HepG2 (cell line): Measurements from ENCODE around the gene MED12L. TPM values are rescaled to one million over a fixed set of nuclear protein-coding genes. Genes with fewer than 3 reads are reported as not detected.

ENCODE experiments used
- ATAC-seq: fragments of 200-7000 bp; cut with Tn5 transposase; 3 replicates; pipeline ENCODE4 v1.9.1; 2020; ENCODE audit warnings: mild to moderate bottlenecking, moderate library complexity
- BruUV-seq: library from RNA; stranded (reverse); fragments of 400-500 nt; replicated peaks from 2 replicates; lab custom pipeline; 2021; lab: Mats Ljungman, UMichigan
- CTCF ChIA-PET: fragments of 300-600 bp; formaldehyde crosslinking; extraction: SDS; loops from one replicate; lab custom pipeline; 2021; ENCODE audit warnings: low total read pairs, inconsistent platforms, low intra/inter-chr PET ratio; lab: Yijun Ruan, JAX
- POLR2A ChIA-PET: fragments of 350-600 bp; sonication (Branson Sonifier 250); formaldehyde crosslinking; loops from one replicate; lab custom pipeline; 2020; ENCODE audit warnings: antibody characterized with exemption, inconsistent platforms; lab: Yijun Ruan, JAX
- DNase-seq: peaks from one replicate; pipeline ENCODE4 v3.0.0-alpha.2; 2015; ENCODE audit warnings: low spot score
- FAIRE-seq: peaks from 3 replicates; lab custom pipeline; 2011; peaks lifted over from hg19 to GRCh38; lab: Jason Lieb, UNC
- H2AFZ ChIP-seq: one replicate; pipeline ENCODE4 v1.6.1; 2011; ENCODE audit warnings: low read length, inconsistent platforms
- H3K27ac ChIP-seq: fragments of 300-600 bp; 3 replicates; pipeline ENCODE4 v1.8.0; 2011; ENCODE audit warnings: mixed run types, mild to moderate bottlenecking, mixed read lengths, low read length, inconsistent platforms; ENCODE audit not compliant: insufficient read depth; ENCODE audit errors: extremely low read length
- H3K27me3 ChIP-seq, 2 experiments: fragments of 200-600 bp in 1 of 2; 2 replicates in 1 of 2; 3 replicates in 1 of 2; pipeline versions ENCODE4 v1.6.0 to v1.8.0; 2011; ENCODE audit warnings: low read length in 2 of 2, mild to moderate bottlenecking in 2 of 2, moderate library complexity in 2 of 2, inconsistent platforms in 1 of 2; ENCODE audit not compliant: insufficient read depth in 2 of 2, control insufficient read depth in 1 of 2
- H3K36me3 ChIP-seq, 2 experiments: fragments of 200-600 bp in 1 of 2; replicated peaks in 1 of 2; 2 replicates in 1 of 2; 3 replicates in 1 of 2; pipeline versions ENCODE4 v1.5.1 to v1.8.0; 2011; ENCODE audit warnings: low read length in 2 of 2, inconsistent platforms in 1 of 2; ENCODE audit not compliant: insufficient read depth in 2 of 2, control insufficient read depth in 1 of 2
- H3K4me1 ChIP-seq: 2 replicates; pipeline ENCODE4 v1.5.1; 2012; ENCODE audit warnings: low read length, inconsistent platforms; ENCODE audit not compliant: insufficient read depth
- H3K4me2 ChIP-seq: 2 replicates; pipeline ENCODE4 v1.6.0; 2011; ENCODE audit warnings: low read depth, low read length, inconsistent platforms
- H3K4me3 ChIP-seq, 3 experiments: fragments of 200-600 bp in 1 of 3; sonication (generic), shearing (Covaris generic) in 1 of 3; replicated peaks in 1 of 3; 2 replicates each; pipeline ENCODE4 v1.5.1; 2011 to 2016; ENCODE audit warnings: low read length in 3 of 3, inconsistent platforms in 2 of 3, low read depth in 2 of 3, mild to moderate bottlenecking in 2 of 3, control low read depth in 1 of 3, mixed read lengths in 1 of 3; ENCODE audit not compliant: insufficient read depth in 1 of 3
- H3K79me2 ChIP-seq: one replicate; pipeline ENCODE4 v1.6.1; 2011; ENCODE audit warnings: low read length, inconsistent platforms; ENCODE audit not compliant: insufficient read depth
- H3K9ac ChIP-seq: 2 replicates; pipeline ENCODE4 v1.6.0; 2011; ENCODE audit warnings: mild to moderate bottlenecking, low read depth, low read length, inconsistent platforms; ENCODE audit not compliant: insufficient read depth
- H3K9me3 ChIP-seq: 2 replicates; pipeline ENCODE4 v1.5.1; 2012; ENCODE audit warnings: mild to moderate bottlenecking, low read length
- H4K20me1 ChIP-seq: 2 replicates; pipeline ENCODE4 v1.6.0; 2011; ENCODE audit warnings: inconsistent platforms, mild to moderate bottlenecking, low read length, moderate library complexity; ENCODE audit not compliant: insufficient read depth
- CEBPZ ChIP-seq: IDR thresholded peaks from 2 replicates; pipeline ENCODE4 v1.6.1; 2012; ENCODE audit warnings: low read length, improper control_type of control experiment
- FLYWCH1 ChIP-seq: sonication (generic); formaldehyde crosslinking; IDR thresholded peaks from 2 replicates; pipeline ENCODE4 v1.8.1; 2023; ENCODE audit warnings: mild to moderate bottlenecking, missing genetic modification reagents
- NCOA5 ChIP-seq: sonication (generic); formaldehyde crosslinking; IDR thresholded peaks from 2 replicates; pipeline ENCODE4 v1.4.0; 2020; ENCODE audit warnings: missing genetic modification reagents
- PHF20 ChIP-seq: sonication (generic); formaldehyde crosslinking; IDR thresholded peaks from 2 replicates; pipeline ENCODE4 v1.5.0; 2020; ENCODE audit warnings: mild to moderate bottlenecking, missing genetic modification reagents
- POGZ ChIP-seq: sonication (generic); formaldehyde crosslinking; IDR thresholded peaks from 2 replicates; pipeline ENCODE4 v1.4.0; 2020; ENCODE audit warnings: mild to moderate bottlenecking, missing genetic modification reagents
- ZFP1 ChIP-seq: IDR thresholded peaks from 2 replicates; pipeline ENCODE4 v1.6.1; 2016
- ZNF3 ChIP-seq: IDR thresholded peaks from 2 replicates; pipeline ENCODE4 v1.7.0; 2017; ENCODE audit warnings: inconsistent platforms
- ZNF367 ChIP-seq: sonication (generic); formaldehyde crosslinking; IDR thresholded peaks from 2 replicates; pipeline ENCODE4 v1.4.0; 2020; ENCODE audit warnings: missing genetic modification reagents, borderline replicate concordance
- ZNF572 ChIP-seq: sonication (generic); formaldehyde crosslinking; IDR thresholded peaks from 2 replicates; pipeline ENCODE4 v1.5.1; 2020; ENCODE audit warnings: mild to moderate bottlenecking, missing genetic modification reagents
- ZNF605 ChIP-seq: sonication (generic); formaldehyde crosslinking; IDR thresholded peaks from 2 replicates; pipeline ENCODE4 v1.8.0; 2022; ENCODE audit warnings: mild to moderate bottlenecking, missing genetic modification reagents
- ZNF75D ChIP-seq: sonication (generic); formaldehyde crosslinking; IDR thresholded peaks from 2 replicates; pipeline ENCODE4 v1.8.1; 2023; ENCODE audit warnings: missing genetic modification reagents, mild to moderate bottlenecking, borderline replicate concordance
- ZNF891 ChIP-seq: sonication (generic); formaldehyde crosslinking; IDR thresholded peaks from 2 replicates; pipeline ENCODE4 v1.5.0; 2020; ENCODE audit warnings: mild to moderate bottlenecking, missing genetic modification reagents
- whole genome bisulfite sequencing: methylation state at CpG from one replicate; pipeline ENCODE4 v1.1.6; 2017; ENCODE audit warnings: low lambda C conversion rate; 5-methylcytosine and 5-hydroxymethylcytosine counted together
- in situ Hi-C: cut with HindIII; loops from 2 replicates; pipeline ENCODE4 v1.10.0; 2017; ENCODE audit warnings: low pct_unique_long_range_greater_than_20kb; ENCODE audit not compliant: extremely low pct_ligation_motif_present
- intact Hi-C: fragments of 100-400 bp; cut with micrococcal nuclease; formaldehyde crosslinking; loops from one replicate; pipeline ENCODE4 v1.10.0; 2022; ENCODE audit not compliant: unreplicated experiment
- polyA plus RNA-seq, 8 experiments: library from polyadenylated mRNA; depleted of rRNA in 3 of 8; stranded (reverse) in 7 of 8; unstranded in 1 of 8; fragments of >200 nt; fragmentation: Illumina TruSeq in 4 of 8; extraction: Trizol in 4 of 8; gene quantifications; 2 replicates each; pipeline versions ENCODE4 v1.2.1 to v1.2.3, GENCODE V29; 2011 to 2016; ENCODE audit warnings: low read depth in 4 of 8, missing spikeins in 1 of 8, mixed read lengths in 1 of 8; ENCODE audit not compliant: insufficient read depth in 1 of 8
- total RNA-seq, 5 experiments: library from RNA; depleted of rRNA; stranded (reverse); fragments of >200 nt; fragmentation: Illumina TruSeq; extraction: Trizol; gene quantifications; 2 replicates each; pipeline ENCODE4 v1.2.3, GENCODE V29; 2016; ENCODE audit warnings: low read depth in 1 of 5
- TF ChIP-seq, protein P1 (sequence below): sonication (generic); formaldehyde crosslinking; IDR thresholded peaks from 2 replicates; pipeline ENCODE4 v1.4.0; 2020; ENCODE audit warnings: missing genetic modification reagents, borderline replicate concordance
- TF ChIP-seq, protein P2 (sequence below): sonication (generic); formaldehyde crosslinking; IDR thresholded peaks from 2 replicates; pipeline ENCODE4 v1.4.0; 2020; ENCODE audit warnings: missing genetic modification reagents, borderline replicate concordance
- TF ChIP-seq, protein P3 (sequence below): sonication (generic); formaldehyde crosslinking; IDR thresholded peaks from 2 replicates; pipeline ENCODE4 v1.4.0; 2020; ENCODE audit warnings: missing genetic modification reagents

Gene MED12L
- total and polyA plus RNA-seq, 2 of the 13 experiments (the other 11 are each of a cell fraction or from before 2014, with no cell fraction given): 0.07 to 0.64 TPM

GRCh38 chr3:151133175-151133574, 47.7 kb downstream of the MED12L start:
- Histone ChIP-seq H3K4me1 (no peaks in the 10 kb centered on the region), H2AFZ (no peak overlapping the region), H3K9me3 (no peaks in the 10 kb centered on the region), H3K4me3 (no peak overlapping the region), H3K79me2 (no peaks in the 10 kb centered on the region), H3K4me2 (no peak overlapping the region), H3K27ac (no peak overlapping the region), H3K27me3 (peaks cover 0 to 6% of the 10 kb centered on the region in 2 experiments; a peak in 1 of 5 replicates), H3K9ac (no peak overlapping the region), H4K20me1 (no peaks in the 10 kb centered on the region), H3K36me3 (no peaks in the 10 kb centered on the region)
- intact Hi-C loops: no loop called here
- TF ChIP-seq, protein P1, sequence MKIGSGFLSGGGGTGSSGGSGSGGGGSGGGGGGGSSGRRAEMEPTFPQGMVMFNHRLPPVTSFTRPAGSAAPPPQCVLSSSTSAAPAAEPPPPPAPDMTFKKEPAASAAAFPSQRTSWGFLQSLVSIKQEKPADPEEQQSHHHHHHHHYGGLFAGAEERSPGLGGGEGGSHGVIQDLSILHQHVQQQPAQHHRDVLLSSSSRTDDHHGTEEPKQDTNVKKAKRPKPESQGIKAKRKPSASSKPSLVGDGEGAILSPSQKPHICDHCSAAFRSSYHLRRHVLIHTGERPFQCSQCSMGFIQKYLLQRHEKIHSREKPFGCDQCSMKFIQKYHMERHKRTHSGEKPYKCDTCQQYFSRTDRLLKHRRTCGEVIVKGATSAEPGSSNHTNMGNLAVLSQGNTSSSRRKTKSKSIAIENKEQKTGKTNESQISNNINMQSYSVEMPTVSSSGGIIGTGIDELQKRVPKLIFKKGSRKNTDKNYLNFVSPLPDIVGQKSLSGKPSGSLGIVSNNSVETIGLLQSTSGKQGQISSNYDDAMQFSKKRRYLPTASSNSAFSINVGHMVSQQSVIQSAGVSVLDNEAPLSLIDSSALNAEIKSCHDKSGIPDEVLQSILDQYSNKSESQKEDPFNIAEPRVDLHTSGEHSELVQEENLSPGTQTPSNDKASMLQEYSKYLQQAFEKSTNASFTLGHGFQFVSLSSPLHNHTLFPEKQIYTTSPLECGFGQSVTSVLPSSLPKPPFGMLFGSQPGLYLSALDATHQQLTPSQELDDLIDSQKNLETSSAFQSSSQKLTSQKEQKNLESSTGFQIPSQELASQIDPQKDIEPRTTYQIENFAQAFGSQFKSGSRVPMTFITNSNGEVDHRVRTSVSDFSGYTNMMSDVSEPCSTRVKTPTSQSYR (CRISPR knock-in tag): no peak
- TF ChIP-seq FLYWCH1 (CRISPR knock-in tag): no peak
- no peak for TF ChIP-seq ZNF605
- no peak for TF ChIP-seq ZNF572 (CRISPR knock-in tag)
- no peak for TF ChIP-seq PHF20 (CRISPR knock-in tag)
- TF ChIP-seq POGZ: no peak
- TF ChIP-seq ZNF891 (CRISPR knock-in tag): no peak
- TF ChIP-seq, protein P2, sequence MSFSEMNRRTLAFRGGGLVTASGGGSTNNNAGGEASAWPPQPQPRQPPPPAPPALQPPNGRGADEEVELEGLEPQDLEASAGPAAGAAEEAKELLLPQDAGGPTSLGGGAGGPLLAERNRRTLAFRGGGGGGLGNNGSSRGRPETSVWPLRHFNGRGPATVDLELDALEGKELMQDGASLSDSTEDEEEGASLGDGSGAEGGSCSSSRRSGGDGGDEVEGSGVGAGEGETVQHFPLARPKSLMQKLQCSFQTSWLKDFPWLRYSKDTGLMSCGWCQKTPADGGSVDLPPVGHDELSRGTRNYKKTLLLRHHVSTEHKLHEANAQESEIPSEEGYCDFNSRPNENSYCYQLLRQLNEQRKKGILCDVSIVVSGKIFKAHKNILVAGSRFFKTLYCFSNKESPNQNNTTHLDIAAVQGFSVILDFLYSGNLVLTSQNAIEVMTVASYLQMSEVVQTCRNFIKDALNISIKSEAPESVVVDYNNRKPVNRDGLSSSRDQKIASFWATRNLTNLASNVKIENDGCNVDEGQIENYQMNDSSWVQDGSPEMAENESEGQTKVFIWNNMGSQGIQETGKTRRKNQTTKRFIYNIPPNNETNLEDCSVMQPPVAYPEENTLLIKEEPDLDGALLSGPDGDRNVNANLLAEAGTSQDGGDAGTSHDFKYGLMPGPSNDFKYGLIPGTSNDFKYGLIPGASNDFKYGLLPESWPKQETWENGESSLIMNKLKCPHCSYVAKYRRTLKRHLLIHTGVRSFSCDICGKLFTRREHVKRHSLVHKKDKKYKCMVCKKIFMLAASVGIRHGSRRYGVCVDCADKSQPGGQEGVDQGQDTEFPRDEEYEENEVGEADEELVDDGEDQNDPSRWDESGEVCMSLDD: no peak
- TF ChIP-seq, protein P3, sequence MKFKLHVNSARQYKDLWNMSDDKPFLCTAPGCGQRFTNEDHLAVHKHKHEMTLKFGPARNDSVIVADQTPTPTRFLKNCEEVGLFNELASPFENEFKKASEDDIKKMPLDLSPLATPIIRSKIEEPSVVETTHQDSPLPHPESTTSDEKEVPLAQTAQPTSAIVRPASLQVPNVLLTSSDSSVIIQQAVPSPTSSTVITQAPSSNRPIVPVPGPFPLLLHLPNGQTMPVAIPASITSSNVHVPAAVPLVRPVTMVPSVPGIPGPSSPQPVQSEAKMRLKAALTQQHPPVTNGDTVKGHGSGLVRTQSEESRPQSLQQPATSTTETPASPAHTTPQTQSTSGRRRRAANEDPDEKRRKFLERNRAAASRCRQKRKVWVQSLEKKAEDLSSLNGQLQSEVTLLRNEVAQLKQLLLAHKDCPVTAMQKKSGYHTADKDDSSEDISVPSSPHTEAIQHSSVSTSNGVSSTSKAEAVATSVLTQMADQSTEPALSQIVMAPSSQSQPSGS (CRISPR knock-in tag): no peak
- no peak for TF ChIP-seq ZNF367 (CRISPR knock-in tag)
- TF ChIP-seq NCOA5: no peak
- no peak for TF ChIP-seq ZNF75D (CRISPR knock-in tag)
- TF ChIP-seq CEBPZ: no peak
- TF ChIP-seq ZNF3: no peak
- no peak for TF ChIP-seq ZFP1 (CRISPR knock-in tag)
- ChIA-PET CTCF (no interaction called here), POLR2A (no interaction called here)
- FAIRE-seq (no peak), ATAC-seq (no peak), DNase-seq (no peak)
- in situ Hi-C loops: no loop called here
- BruUV-seq: no TSS peak
- 6% methylated on average over 3 of the region's 3 CpGs for whole genome bisulfite sequencing
